Central memory CD4-positive, alpha-beta T cell (primary cell): ENCODE results near the gene RNF224.

Experiments
- DNase-seq: peaks from one replicate; pipeline ENCODE4 v3.0.0; 2022

Gene RNF224

GRCh38 chr9:137192859-137193258, 34.4 kb upstream of the RNF224 start:
- no peak for DNase-seq

GRCh38 chr9:137193771-137194170, 33.5 kb upstream of the RNF224 start:
- no peak for DNase-seq

- DNase-seq: no peak
Observed at GRCh38 chr9:137194388-137194787, 32.9 kb upstream of the RNF224 start.

DNA sequence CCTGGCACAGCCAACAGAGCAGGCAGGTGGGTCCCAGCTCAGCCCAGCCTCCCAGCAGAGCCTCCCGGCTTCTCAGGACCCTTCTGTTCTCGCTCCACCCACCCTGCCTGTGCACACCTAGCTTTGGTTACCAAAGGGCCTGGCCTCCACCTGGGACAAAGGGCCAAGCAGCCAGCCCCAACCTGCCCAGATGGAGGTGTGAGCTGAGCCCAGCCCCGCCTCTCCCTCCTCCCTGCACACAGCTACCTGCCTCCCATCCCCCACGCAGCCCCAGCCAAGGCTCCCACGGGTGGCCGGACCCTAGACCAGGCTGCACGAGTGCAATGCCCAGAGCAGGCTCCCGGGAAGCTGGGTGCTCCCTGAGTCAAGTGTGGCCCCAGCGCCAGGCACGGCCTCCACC, 32.4 kb upstream of the RNF224 start:
- no peak for DNase-seq

- no peak for DNase-seq
Observed at GRCh38 chr9:137195525-137196220, 31.6 kb upstream of the RNF224 start.

- DNase-seq: no peak
Observed at GRCh38 chr9:137198051-137198901, 29.0 kb upstream of the RNF224 start.

DNA sequence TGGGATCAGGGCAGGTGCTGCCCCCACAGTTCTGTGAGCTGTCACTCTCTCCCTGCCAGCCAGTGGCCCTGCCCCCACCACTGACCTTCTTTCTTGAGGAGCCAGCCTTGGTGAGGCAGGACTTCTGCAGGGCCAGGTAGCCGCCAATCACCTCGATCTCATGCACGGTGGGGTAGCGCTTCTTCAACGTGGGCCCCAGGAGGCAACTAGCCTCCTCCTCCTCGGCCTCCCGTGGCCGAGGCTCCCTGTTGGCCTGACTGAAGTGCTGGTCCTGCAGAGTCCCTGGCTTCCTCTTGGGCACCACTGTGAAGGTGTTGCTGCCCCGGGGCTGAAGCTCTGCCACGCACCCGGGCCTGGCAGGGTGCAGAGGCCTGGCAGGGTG, 28.4 kb upstream of the RNF224 start:
- DNase-seq: no peak

GRCh38 chr9:137199411-137200121, 27.7 kb upstream of the RNF224 start:
- no peak for DNase-seq

GRCh38 chr9:137200311-137201204, 26.7 kb upstream of the RNF224 start, which contains the start of gene TPRN:
Gene TPRN, minus strand, starts transcription at chr9:137200741. Its CDS starts 30 bp downstream, at chr9:137200711.
- peak; percentile 97 for DNase-seq

GRCh38 chr9:137201205-137201868, 26.0 kb upstream of the RNF224 start:
- no peak for DNase-seq

GRCh38 chr9:137202966-137203365, 24.3 kb upstream of the RNF224 start:
- DNase-seq: no peak

- no peak for DNase-seq
Observed at GRCh38 chr9:137204731-137205125, 22.6 kb upstream of the RNF224 start.

GRCh38 chr9:137205126-137206069, 21.9 kb upstream of the RNF224 start, which contains the start of the genes NDOR1 and TMEM203:
Gene NDOR1, plus strand, starts transcription at chr9:137205700. Its CDS starts 78 bp downstream, at chr9:137205778.
Gene TMEM203, minus strand, starts transcription at chr9:137205648. Its CDS starts 234 bp downstream, at chr9:137205414.
- peak; percentile 89 for DNase-seq

GRCh38 chr9:137206602-137207001, 20.7 kb upstream of the RNF224 start:
- no peak for DNase-seq

- no peak for DNase-seq
Observed at GRCh38 chr9:137211532-137211931, 15.8 kb upstream of the RNF224 start.

GRCh38 chr9:137212520-137212919, 14.8 kb upstream of the RNF224 start:
- no peak for DNase-seq

GRCh38 chr9:137213160-137214060, 13.9 kb upstream of the RNF224 start:
- no peak for DNase-seq

GRCh38 chr9:137214620-137215019, 12.7 kb upstream of the RNF224 start:
- DNase-seq: no peak
